GM19193 (cell line): ENCODE data around the gene CYTH1.
A peak's percentile ranks its signal among the peaks of the same experiment; 100 is the strongest.

Experiments used
- POLR2A ChIP-seq: IDR thresholded peaks from 4 replicates; pipeline ENCODE4 v1.6.1; 2011; ENCODE audit not compliant: insufficient read depth, insufficient read length; ENCODE audit errors: extremely low read depth

CYTH1 gene

DNA sequence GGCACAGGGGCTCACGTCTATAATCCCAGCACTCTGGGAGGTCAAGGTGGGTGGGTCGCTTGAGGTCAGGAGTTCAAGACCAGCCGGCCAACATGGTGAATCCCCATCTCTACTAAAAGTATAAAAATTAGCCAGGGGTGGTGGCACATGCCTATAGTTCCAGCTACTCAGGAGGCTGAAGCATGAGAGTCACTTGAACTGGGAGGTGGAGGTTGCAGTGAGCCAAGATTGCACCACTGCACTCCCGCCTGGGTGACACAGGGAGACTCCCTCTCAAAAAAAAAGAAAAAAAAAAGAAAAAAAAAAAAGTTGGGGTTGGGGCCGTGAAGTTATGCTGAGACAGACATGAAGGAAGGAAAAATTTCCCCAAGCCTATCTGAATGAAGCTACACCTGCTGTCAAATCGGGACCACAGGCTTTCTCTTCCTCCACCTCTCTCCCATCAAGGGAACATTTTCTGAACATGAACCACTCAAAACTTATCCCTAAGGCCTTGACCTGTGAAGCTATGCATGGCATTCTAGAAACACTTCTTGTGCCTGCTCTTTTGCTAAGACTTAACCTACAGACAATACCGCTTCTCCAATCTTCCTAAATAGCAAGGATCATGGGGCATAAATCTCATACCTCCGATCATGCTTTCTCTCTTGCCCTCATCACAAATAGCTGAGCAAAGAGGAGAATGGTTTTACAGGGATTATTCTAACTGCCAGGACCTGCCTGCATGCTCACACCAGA, 88.6 kb downstream of the CYTH1 start:
- no peak for TF ChIP-seq POLR2A

DNA sequence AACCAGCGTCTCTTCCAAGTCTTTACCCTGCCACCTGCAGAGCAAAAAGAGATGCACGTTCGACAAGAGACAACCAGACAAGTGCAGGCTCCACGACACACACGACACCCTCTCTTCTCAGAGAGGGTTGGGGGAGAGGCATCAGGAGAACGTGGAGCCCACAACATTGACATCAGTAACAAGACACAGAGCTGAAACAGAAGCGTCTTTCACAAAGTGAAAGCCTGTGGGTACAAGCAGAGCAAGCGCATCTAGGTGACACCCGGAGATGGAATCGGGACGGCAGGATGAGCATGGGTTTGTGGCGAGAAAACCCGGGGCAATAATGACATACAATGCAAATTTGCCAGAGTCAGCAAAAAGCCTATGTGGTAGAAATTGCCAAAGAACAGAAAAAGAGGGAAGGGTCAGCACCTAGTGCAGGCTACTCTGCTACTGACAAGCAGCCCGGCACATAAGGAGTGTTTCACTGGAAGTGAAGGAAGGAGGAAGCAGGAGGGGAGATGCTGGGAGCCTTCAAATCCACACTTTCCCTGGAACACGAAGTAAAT, 89.5 kb downstream of the CYTH1 start:
- TF ChIP-seq POLR2A = no peak

DNA sequence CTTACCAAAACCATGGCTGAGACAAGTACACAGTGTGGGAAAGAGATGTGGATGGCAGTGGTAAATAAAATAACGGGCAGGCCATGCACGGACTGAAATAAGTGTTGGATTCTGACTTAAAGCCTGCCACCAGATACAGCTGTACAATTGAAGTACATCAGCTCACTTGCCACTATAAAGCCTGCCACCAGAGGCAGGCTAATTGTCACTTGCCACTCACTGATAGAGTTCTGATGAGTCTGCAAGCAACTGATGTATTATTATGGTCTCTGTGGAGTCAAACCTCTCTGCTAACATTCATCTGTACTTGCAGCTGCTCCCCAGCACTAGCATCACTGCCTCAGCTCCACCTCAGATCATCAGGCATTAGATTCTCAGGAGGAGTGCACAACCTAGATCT, 93.0 kb downstream of the CYTH1 start:
- TF ChIP-seq POLR2A = no peak

- TF ChIP-seq POLR2A = no peak
These were observed 94.1 kb downstream of the CYTH1 start for GRCh38 chr17:78687944-78688343.

DNA sequence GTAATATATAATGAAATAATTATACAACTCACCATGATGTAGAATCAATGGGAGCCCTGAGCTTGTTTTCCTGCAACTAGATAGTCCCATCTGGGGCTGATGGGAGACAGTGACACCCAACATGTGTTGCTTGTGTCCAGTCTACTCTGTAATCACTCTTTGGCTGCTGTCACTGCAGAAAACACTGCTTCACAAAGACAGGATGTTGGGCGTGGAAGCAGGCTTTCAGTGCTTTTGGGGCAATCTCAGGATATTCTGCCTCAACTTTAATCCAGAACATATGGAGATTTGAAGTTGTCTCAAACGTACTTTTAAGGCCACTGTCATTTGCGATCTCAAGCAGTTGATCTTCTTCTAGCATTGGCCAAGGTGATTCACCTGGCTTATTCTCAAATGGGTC, 94.9 kb downstream of the CYTH1 start:
- TF ChIP-seq POLR2A = no peak

DNA sequence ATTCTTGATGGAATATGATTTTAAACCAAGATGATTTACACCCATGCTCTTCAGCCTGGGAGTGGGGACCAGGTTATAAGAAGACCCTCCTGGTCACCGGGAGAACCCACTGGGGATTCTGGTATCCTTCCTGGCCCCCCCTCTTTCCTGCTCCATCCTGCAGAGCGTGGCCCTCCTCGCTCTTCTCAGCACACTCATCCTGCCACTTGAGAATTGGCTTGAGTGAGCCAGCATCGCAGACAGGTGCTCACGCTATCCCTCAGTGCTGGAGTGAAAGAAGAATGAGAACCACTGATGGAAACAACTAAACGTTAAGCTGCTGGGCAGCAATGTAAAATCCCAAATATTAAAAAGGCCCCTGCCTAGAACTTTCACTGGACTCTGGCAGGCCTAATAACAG, 98.0 kb downstream of the CYTH1 start:
- no peak for TF ChIP-seq POLR2A

DNA sequence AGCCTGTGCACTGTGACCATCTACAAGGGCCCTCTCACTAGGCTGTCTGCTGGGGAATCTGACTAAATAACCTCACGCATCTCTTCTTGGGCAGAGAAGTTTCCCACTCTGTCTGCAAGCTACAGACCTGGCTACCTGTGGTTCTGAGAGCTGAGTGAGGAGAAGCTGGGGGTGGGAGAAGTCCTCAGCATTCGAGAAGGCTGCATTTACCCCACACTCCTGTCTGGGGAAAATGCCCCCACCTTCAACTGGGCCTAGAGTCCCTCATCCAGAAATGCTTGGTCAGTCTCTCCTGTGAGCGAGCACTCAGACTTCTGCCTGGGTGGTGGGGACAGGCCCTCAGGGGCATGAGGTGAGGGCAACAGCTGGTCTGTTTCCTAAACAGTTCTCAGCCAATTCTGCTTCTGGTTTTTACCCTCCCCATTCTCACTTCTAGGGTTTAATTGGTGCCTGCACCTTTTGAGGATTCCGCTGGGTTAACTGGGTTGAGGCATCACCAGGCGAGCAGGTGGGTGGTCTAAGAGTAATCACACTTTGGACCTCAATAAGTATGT, 98.6 kb downstream of the CYTH1 start:
- TF ChIP-seq POLR2A = peak; percentile 26

DNA sequence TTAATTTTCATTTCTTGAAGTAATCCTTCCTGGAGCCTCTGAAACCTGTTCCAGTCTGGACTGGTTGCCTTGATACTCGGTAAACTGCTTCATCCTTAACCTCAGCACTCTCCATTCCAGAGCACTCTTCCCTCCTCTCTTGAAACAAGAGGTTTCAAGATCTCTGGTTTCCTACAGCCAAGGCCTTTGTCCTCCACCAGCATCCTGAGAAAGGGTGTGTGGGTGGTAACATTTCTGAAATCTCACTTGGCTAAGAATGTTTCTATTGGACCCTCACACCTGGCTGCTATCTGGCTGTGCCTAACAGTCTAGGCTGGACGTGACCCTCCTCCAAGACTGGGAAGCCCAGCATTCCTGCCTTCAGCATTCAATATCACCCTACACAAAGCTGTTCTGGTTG, 99.7 kb downstream of the CYTH1 start:
- no peak for TF ChIP-seq POLR2A

DNA sequence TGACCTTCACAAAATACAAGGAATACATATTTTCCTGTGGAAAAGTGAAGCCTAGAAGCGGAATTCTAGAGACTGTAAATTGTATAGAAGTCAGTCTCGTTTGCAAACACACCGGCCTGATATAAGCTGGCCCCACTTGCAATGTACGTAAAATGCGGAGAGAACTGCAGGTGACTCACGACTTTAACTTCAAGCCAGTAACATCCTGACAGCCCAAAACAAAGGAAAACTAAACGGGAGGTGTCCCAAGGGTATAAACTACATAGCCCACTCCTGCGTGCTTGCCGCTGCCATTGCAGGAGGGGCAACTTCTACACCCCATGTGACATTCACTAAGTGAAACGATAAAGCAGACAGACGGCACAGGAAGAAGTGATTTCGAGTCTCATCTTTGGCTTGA, 101.6 kb downstream of the CYTH1 start:
- TF ChIP-seq POLR2A = no peak

DNA sequence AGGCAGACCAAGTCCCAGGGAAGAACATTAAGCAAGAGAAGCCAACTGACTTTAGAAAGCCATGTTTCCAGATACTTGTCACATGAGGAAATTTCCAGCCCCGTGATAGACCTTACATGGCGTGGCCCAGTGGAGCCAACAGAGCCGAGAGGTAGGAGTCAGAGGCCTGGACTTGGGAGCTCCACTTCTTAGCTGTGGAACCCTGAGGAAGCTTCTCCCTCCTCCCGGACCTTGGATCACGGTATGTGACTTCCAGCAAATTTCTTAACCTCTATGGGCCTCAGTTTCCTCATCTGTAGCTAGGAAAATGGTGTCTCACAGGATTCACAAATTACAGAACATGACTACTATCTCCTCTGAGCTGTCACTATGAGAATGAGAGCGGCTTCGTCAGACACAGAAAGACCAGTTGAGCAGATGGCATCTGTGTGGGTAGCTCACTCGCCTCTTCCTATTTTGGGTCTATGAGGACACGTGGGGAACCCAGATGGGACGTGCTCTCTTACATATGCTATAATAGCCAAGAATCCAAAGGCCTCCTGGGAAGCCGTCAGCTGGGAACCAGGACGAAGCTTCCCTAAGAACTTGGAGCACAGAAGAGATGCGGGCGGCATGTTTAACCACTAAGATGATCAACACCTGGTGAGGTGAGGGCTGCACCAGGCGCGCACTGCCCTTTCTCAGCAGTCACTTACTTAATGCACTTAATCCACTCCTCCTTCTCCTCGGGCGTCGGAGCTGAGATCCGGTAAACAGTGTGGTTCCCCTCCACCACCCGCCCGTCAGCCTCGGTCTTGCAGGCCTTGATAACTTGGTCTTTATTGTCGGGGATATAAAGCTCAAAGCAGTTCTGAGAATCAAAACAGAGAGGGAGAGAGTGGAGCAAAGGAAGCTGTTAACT, 102.3 kb downstream of the CYTH1 start:
- no peak for TF ChIP-seq POLR2A

GRCh38 chr17:78678711-78679110, 103.4 kb downstream of the CYTH1 start:
- TF ChIP-seq POLR2A = no peak

- peak; percentile 2 for TF ChIP-seq POLR2A
These were observed 103.9 kb downstream of the CYTH1 start for GRCh38 chr17:78678222-78678557.

DNA sequence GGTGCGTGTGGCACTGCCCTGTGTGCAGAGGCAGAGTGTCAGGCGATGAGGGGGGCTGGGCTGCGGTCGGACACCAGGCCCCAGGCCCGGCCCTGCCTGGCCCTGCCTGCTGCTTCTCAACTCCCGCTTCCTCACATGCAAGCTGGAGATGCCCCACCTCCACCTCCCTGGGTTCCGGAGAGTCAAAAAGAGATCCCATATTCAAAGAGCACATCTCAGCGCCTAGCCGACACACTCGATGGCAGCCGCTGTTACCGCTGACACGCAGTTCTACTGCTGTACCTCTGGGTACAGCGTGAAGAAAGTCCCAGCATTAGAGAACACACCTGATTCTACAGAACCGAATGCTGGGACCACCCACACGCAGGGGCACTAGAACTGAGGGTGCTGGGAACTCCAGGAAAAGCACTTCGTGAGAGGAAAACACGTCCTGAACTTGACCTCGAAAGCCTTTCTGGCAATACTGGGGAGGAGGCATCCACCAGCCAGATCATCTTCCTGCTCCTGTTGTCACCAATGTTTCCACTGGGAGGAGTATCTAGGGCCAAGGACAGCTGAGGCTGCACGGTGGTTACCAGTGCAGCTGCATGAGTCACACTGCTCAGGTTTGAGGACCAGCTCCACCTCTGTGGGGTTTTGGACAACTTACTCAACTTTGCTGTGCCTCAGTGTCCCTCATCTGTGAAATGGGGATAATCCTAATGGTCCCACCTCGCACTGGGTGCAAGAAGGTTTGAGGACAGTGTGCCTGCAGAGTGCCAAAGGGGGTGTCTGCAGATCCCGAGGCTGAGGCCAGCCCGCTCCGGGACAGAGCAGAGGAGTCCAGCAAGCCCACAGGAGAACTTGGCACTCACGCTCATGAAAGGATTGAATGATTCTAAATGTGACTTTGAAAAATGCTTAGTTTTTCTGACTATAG, 104.5 kb downstream of the CYTH1 start:
- no peak for TF ChIP-seq POLR2A

DNA sequence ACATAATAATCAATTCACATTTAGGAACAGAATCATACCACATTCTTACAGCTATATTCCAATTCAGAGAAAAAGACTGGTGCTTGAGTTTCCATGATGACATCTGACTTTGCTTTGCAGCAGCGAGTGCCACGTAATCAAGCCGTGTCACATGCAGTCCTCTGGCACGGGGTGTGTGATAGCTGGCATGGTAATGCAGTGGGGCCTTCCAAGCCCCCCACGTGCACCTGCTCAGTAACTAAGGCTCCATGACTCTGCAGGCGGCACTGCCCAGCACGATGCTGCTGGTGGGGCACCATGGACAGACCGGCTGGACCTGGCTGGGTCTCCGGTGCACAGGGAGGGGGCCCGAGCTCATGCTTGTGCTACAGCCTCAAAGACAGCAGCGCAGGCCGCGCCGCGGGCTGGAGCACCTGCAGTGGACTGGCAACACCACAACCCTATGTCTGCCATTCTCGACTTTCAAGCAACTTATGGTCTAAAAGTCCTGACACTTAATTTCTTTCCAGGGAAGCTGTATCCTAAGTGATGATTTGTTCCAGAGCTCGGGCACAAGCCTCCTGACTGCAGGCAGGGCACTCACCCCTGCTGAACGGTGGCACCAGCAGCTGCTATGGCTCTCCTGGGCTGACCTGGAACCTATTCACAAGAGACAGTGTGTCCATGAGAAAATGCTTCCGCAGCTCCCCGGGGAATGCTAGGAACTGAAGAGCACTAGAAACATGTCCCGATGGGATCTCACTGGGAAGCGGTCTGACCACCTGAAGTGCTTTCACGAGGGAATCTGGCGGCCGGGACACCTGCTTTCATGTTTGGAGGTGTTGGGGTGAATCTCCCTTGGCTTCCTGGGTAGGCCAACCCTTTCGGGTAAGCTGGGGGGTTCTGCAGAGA, 105.4 kb downstream of the CYTH1 start:
- no peak for TF ChIP-seq POLR2A

DNA sequence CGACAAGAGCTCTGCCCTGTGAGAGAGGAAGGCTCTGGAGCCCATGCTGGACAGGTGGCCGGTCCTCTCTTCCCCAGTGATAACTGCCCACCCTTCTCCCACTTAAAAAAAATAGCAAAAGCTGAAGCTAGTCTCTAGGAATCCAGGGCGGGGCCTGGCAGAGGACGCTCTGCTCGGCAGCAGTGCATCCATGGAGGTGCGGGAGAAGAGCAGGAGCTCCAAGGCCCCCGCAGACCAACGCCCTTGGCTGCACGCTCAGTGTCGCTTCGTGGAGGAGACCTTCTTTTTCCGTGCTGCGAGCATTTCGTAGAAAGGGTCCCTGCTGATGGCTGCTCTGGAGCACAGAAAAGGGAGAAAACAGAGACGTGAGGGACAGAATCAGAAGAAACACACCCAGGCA, 106.2 kb downstream of the CYTH1 start:
- TF ChIP-seq POLR2A = no peak

GRCh38 chr17:78675316-78675616, 106.8 kb downstream of the CYTH1 start:
- TF ChIP-seq POLR2A = no peak
